ENCODE results near the gene AR. TPM values are rescaled to one million over a fixed set of nuclear protein-coding genes. Genes with fewer than 3 reads are reported as not detected.

The AR gene
- polyA plus RNA-seq, 1 donor (not counting 4 experiments of a cell fraction or from before 2014, with no cell fraction given): 0.47 TPM

DNA sequence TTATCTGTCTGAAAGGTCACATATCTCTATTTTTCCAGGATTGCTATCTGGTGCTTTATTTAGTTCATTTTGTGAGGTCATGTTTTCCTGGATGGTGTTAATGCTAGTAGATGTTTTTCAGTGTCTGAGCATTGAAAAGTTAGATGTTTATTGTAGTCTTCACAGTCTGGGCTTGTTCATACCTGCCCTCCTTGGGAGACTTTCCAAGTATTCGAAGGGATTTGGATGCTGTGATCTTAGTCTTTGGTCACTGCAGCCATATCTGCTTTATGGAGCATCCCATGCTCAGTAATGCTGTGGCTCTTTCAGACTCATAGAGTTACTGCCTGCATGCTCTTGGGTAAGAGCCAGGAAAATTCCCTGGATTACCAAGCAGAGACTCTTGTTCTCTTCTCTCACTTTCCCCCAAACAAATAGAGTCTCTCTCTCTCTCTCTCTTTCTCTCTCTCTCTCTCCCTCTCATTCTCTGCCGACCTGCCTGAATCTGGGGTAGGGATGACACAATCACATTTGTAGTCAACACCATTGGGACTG is 130.0 kb downstream of the AR start:
- Histone ChIP-seq H3K4me2 (ENCODE audit: control insufficient read depth, extremely low read depth, insufficient read depth, low read depth, low read length) (no peak overlapping the region), H2AFZ (ENCODE audit: control insufficient read depth, low read length) (no peak overlapping the region), H3K9me3 (ENCODE audit: control insufficient read depth, low read depth, low read length) (no peaks in the 10 kb centered on the region), H3K36me3 (ENCODE audit: control insufficient read depth in 2 of 2, extremely low read depth in 1 of 2, insufficient read depth in 2 of 2, low read length in 2 of 2) (no peaks in the 10 kb centered on the region), H4K20me1 (ENCODE audit: control insufficient read depth, extremely low read depth, insufficient read depth, low read length) (no peaks in the 10 kb centered on the region), H3K27me3 (ENCODE audit: control insufficient read depth, extremely low read depth, insufficient read depth, low read length) (no peaks in the 10 kb centered on the region), H3K9me1 (ENCODE audit: control insufficient read depth, extremely low read depth, insufficient read depth, low read length) (no peaks in the 10 kb centered on the region), H3K27ac (ENCODE audit: control insufficient read depth, insufficient read depth, low read length) (no peak overlapping the region), H3K79me2 (ENCODE audit: control insufficient read depth, insufficient read depth, low read length) (no peaks in the 10 kb centered on the region), H3K9ac (ENCODE audit: control insufficient read depth, extremely low read depth, insufficient read depth, low read length) (no peak overlapping the region), H3K4me3 (ENCODE audit: control insufficient read depth in 2 of 3, extremely low read depth in 1 of 3, insufficient read depth in 2 of 3, low read depth in 1 of 3, low read length in 3 of 3) (no peak overlapping the region), H3K4me1 (ENCODE audit: control insufficient read depth, extremely low read depth, insufficient read depth, low read length) (no peaks in the 10 kb centered on the region)
- FAIRE-seq: no peak
- no peak for DNase-seq (ENCODE audit: low read depth, low spot score)
- TF ChIP-seq EZH2 (IDR thresholded peaks at IDR 0.05; ENCODE audit: low read length): no peak
- TF ChIP-seq, protein P1, sequence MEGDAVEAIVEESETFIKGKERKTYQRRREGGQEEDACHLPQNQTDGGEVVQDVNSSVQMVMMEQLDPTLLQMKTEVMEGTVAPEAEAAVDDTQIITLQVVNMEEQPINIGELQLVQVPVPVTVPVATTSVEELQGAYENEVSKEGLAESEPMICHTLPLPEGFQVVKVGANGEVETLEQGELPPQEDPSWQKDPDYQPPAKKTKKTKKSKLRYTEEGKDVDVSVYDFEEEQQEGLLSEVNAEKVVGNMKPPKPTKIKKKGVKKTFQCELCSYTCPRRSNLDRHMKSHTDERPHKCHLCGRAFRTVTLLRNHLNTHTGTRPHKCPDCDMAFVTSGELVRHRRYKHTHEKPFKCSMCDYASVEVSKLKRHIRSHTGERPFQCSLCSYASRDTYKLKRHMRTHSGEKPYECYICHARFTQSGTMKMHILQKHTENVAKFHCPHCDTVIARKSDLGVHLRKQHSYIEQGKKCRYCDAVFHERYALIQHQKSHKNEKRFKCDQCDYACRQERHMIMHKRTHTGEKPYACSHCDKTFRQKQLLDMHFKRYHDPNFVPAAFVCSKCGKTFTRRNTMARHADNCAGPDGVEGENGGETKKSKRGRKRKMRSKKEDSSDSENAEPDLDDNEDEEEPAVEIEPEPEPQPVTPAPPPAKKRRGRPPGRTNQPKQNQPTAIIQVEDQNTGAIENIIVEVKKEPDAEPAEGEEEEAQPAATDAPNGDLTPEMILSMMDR (optimal IDR thresholded peaks at IDR 0.05 in 1 of 3, IDR thresholded peaks at IDR 0.05 in 1 of 3, conservative IDR thresholded peaks at IDR 0.05 in 1 of 3; ENCODE audit: extremely low read depth in 1 of 3, insufficient read depth in 2 of 3, low read length in 3 of 3): no peak
- dilution Hi-C loops (cut with MboI; ENCODE audit: extremely low pct_ligation_motif_present, low sequenced_read_pairs): no loop called here

DNA sequence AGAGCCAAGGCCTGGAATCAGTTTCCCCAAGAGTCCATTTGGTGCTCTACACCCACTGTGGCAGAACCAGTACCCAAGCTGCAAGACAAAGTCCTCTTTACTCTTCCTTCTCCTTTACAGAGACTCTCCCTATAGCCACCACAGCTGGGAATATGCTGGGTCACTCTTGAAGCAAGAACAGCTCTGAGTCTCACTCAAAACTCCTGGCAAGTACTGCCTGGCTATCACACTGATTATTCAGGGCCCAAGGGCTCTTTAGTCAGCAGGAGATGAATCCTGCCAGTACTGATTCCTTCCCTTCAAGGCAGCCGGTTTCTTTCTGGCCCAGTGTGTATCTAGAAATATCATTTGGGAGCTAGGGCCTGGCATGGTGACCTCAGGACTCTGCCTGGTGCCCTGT is 130.9 kb downstream of the AR start:
- Histone ChIP-seq H3K4me1 (ENCODE audit: control insufficient read depth, extremely low read depth, insufficient read depth, low read length) (no peaks in the 10 kb centered on the region), H3K4me3 (ENCODE audit: control insufficient read depth in 2 of 3, extremely low read depth in 1 of 3, insufficient read depth in 2 of 3, low read depth in 1 of 3, low read length in 3 of 3) (no peak overlapping the region), H3K27ac (ENCODE audit: control insufficient read depth, insufficient read depth, low read length) (no peak overlapping the region), H3K27me3 (ENCODE audit: control insufficient read depth, extremely low read depth, insufficient read depth, low read length) (no peaks in the 10 kb centered on the region), H3K9ac (ENCODE audit: control insufficient read depth, extremely low read depth, insufficient read depth, low read length) (no peak overlapping the region), H2AFZ (ENCODE audit: control insufficient read depth, low read length) (no peak overlapping the region), H3K9me3 (ENCODE audit: control insufficient read depth, low read depth, low read length) (no peaks in the 10 kb centered on the region), H3K9me1 (ENCODE audit: control insufficient read depth, extremely low read depth, insufficient read depth, low read length) (no peaks in the 10 kb centered on the region), H3K36me3 (ENCODE audit: control insufficient read depth in 2 of 2, extremely low read depth in 1 of 2, insufficient read depth in 2 of 2, low read length in 2 of 2) (no peaks in the 10 kb centered on the region), H4K20me1 (ENCODE audit: control insufficient read depth, extremely low read depth, insufficient read depth, low read length) (no peaks in the 10 kb centered on the region), H3K79me2 (ENCODE audit: control insufficient read depth, insufficient read depth, low read length) (no peaks in the 10 kb centered on the region), H3K4me2 (ENCODE audit: control insufficient read depth, extremely low read depth, insufficient read depth, low read depth, low read length) (no peak overlapping the region)
- dilution Hi-C loops (cut with MboI; ENCODE audit: extremely low pct_ligation_motif_present, low sequenced_read_pairs): no loop called here
- FAIRE-seq: no peak
- DNase-seq (ENCODE audit: low read depth, low spot score): no peak
- TF ChIP-seq, protein P1 (optimal IDR thresholded peaks at IDR 0.05 in 1 of 3, IDR thresholded peaks at IDR 0.05 in 1 of 3, conservative IDR thresholded peaks at IDR 0.05 in 1 of 3; ENCODE audit: extremely low read depth in 1 of 3, insufficient read depth in 2 of 3, low read length in 3 of 3): no peak
- no peak for TF ChIP-seq EZH2 (IDR thresholded peaks at IDR 0.05; ENCODE audit: low read length)
